H9 (cell line): ENCODE results near the gene OAS3. TPM values are rescaled to one million over a fixed set of nuclear protein-coding genes. Genes with fewer than 3 reads are reported as not detected.

ENCODE experiments used
- DNase-seq: peaks from one replicate; pipeline ENCODE4 v3.0.0-alpha.2; 2017
- H2AFZ ChIP-seq: one replicate; pipeline ENCODE4 v1.6.1; 2013; ENCODE audit warnings: mild to moderate bottlenecking, low read length, control low read depth, moderate library complexity
- H2AK5ac ChIP-seq: 2 replicates; pipeline ENCODE4 v1.6.1; 2013; ENCODE audit warnings: low read length, control low read depth, mixed read lengths; ENCODE audit not compliant: insufficient read length
- H2BK120ac ChIP-seq: one replicate; pipeline ENCODE4 v1.6.1; 2013; ENCODE audit warnings: low read depth, mild to moderate bottlenecking, low read length, control low read depth, inconsistent platforms; ENCODE audit not compliant: poor library complexity, severe bottlenecking
- H2BK12ac ChIP-seq: 2 replicates; pipeline ENCODE4 v1.6.1; 2013; ENCODE audit warnings: low read length, control low read depth, mixed read lengths, low read depth; ENCODE audit not compliant: insufficient read length
- H2BK15ac ChIP-seq: 2 replicates; pipeline ENCODE4 v1.6.1; 2013; ENCODE audit warnings: low read depth, low read length, control low read depth
- H2BK20ac ChIP-seq: one replicate; pipeline ENCODE4 v1.6.1; 2013; ENCODE audit warnings: low read depth, mild to moderate bottlenecking, low read length, control low read depth, inconsistent platforms; ENCODE audit not compliant: poor library complexity, severe bottlenecking
- H2BK5ac ChIP-seq: 2 replicates; pipeline ENCODE4 v1.6.1; 2013; ENCODE audit warnings: low read length, control low read depth, mixed read lengths; ENCODE audit not compliant: insufficient read length
- H3K14ac ChIP-seq: 2 replicates; pipeline ENCODE4 v1.6.1; 2013; ENCODE audit warnings: low read length, control low read depth; ENCODE audit not compliant: insufficient read depth
- H3K18ac ChIP-seq: 2 replicates; pipeline ENCODE4 v1.6.1; 2013; ENCODE audit warnings: low read depth, mild to moderate bottlenecking, mixed read lengths, low read length, control low read depth; ENCODE audit not compliant: insufficient read length
- H3K23ac ChIP-seq: 2 replicates; pipeline ENCODE4 v1.6.1; 2013; ENCODE audit warnings: low read length, control low read depth, mixed read lengths, low read depth; ENCODE audit not compliant: insufficient read length
- H3K23me2 ChIP-seq: 2 replicates; pipeline ENCODE4 v1.6.1; 2013; ENCODE audit warnings: low read depth, mild to moderate bottlenecking, mixed read lengths, low read length, control low read depth; ENCODE audit not compliant: insufficient read length, poor library complexity, severe bottlenecking
- H3K27ac ChIP-seq: 2 replicates; pipeline ENCODE4 v1.5.1; 2013; ENCODE audit warnings: low read length, control low read depth, mixed read lengths, low read depth; ENCODE audit not compliant: insufficient read length
- H3K27me3 ChIP-seq: 2 replicates; pipeline ENCODE4 v1.6.1; 2013; ENCODE audit warnings: low read length, control low read depth, inconsistent platforms; ENCODE audit not compliant: insufficient read depth
- H3K4ac ChIP-seq: 2 replicates; pipeline ENCODE4 v1.6.1; 2013; ENCODE audit warnings: low read depth, mild to moderate bottlenecking, control low read depth, inconsistent platforms, low read length, moderate library complexity
- H3K4me1 ChIP-seq: 2 replicates; pipeline ENCODE4 v1.6.1; 2013; ENCODE audit warnings: low read length, control low read depth, inconsistent platforms; ENCODE audit not compliant: insufficient read depth
- H3K4me2 ChIP-seq: 2 replicates; pipeline ENCODE4 v1.6.1; 2013; ENCODE audit warnings: low read length, control low read depth, mixed read lengths; ENCODE audit not compliant: insufficient read length, insufficient read depth
- H3K56ac ChIP-seq: 2 replicates; pipeline ENCODE4 v1.6.1; 2013; ENCODE audit warnings: low read depth, mild to moderate bottlenecking, mixed read lengths, low read length, control low read depth; ENCODE audit not compliant: insufficient read length
- H3K79me1 ChIP-seq: 2 replicates; pipeline ENCODE4 v1.6.1; 2013; ENCODE audit warnings: low read depth, mild to moderate bottlenecking, moderate library complexity, low read length, control low read depth, inconsistent platforms; ENCODE audit not compliant: insufficient read depth, poor library complexity, severe bottlenecking
- H3K79me2 ChIP-seq: 2 replicates; pipeline ENCODE4 v1.6.1; 2013; ENCODE audit warnings: low read length, control low read depth, inconsistent platforms; ENCODE audit not compliant: insufficient read depth
- H3K9ac ChIP-seq: 2 replicates; pipeline ENCODE4 v1.6.1; 2013; ENCODE audit warnings: low read length, control low read depth, mixed read lengths; ENCODE audit not compliant: insufficient read length; ENCODE audit errors: extremely low read depth
- H3K9me3 ChIP-seq: one replicate; pipeline ENCODE4 v1.6.1; 2013; ENCODE audit warnings: low read depth, low read length, inconsistent platforms; ENCODE audit not compliant: control insufficient read depth
- H3T11ph ChIP-seq: one replicate; pipeline ENCODE4 v1.6.1; 2013; ENCODE audit warnings: mild to moderate bottlenecking, low read length, control low read depth, inconsistent platforms
- H4K20me1 ChIP-seq: one replicate; pipeline ENCODE4 v1.6.1; 2013; ENCODE audit not compliant: control insufficient read depth, insufficient read length, insufficient read depth
- H4K5ac ChIP-seq: 2 replicates; pipeline ENCODE4 v1.6.1; 2013; ENCODE audit warnings: low read depth, mild to moderate bottlenecking, mixed read lengths, low read length, control low read depth; ENCODE audit not compliant: insufficient read length
- H4K8ac ChIP-seq: replicated peaks from 2 replicates; pipeline ENCODE4 v1.6.1; 2013; ENCODE audit warnings: low read length, control low read depth, mixed read lengths, low read depth; ENCODE audit not compliant: insufficient read length
- H4K91ac ChIP-seq: 2 replicates; pipeline ENCODE4 v1.6.1; 2013; ENCODE audit warnings: low read depth, mild to moderate bottlenecking, moderate library complexity, mixed read lengths, low read length, control low read depth; ENCODE audit not compliant: insufficient read length
- H3K27ac Mint-ChIP-seq, 3 experiments: 2 replicates in 2 of 3; 3 replicates in 1 of 3; pipeline ENCODE4 v1.8.0; 2020 to 2021; ENCODE audit warnings: mixed read lengths in 3 of 3, mild to moderate bottlenecking in 1 of 3, moderate library complexity in 1 of 3
- H3K27me3 Mint-ChIP-seq: 2 replicates; pipeline ENCODE4 v1.8.0; 2021; ENCODE audit warnings: low read depth, mild to moderate bottlenecking, moderate library complexity, mixed read lengths
- H3K36me3 Mint-ChIP-seq, 3 experiments: 2 replicates in 2 of 3; 3 replicates in 1 of 3; pipeline ENCODE4 v1.8.0; 2020 to 2021; ENCODE audit warnings: low read depth in 3 of 3, mixed read lengths in 3 of 3; ENCODE audit not compliant: insufficient read depth in 1 of 3
- H3K4me1 Mint-ChIP-seq, 2 experiments: 2 replicates each; pipeline ENCODE4 v1.8.0; 2020; ENCODE audit warnings: mixed read lengths in 2 of 2
- H3K4me3 Mint-ChIP-seq, 2 experiments: 2 replicates in 1 of 2; 3 replicates in 1 of 2; pipeline ENCODE4 v1.8.0; 2020 to 2021; ENCODE audit warnings: mild to moderate bottlenecking in 2 of 2, mixed read lengths in 2 of 2, moderate library complexity in 1 of 2
- H3K9me3 Mint-ChIP-seq, 2 experiments: 2 replicates in 1 of 2; 3 replicates in 1 of 2; pipeline ENCODE4 v1.8.0; 2020; ENCODE audit warnings: mild to moderate bottlenecking in 2 of 2, mixed read lengths in 2 of 2, moderate library complexity in 1 of 2
- CTCF ChIP-seq: fragments of 200-600 bp; sonication (generic); conservative IDR thresholded peaks from 3 replicates; pipeline ENCODE4 v1.8.0; 2021; ENCODE audit warnings: antibody characterized with exemption, mild to moderate bottlenecking
- WGBS: extraction: QIAGEN DNeasy Blood & Tissue Kit; methylation state at CpG from one replicate; pipeline ENCODE4 v1.1.7; 2013; ENCODE audit warnings: missing lambda C conversion rate, low lambda C conversion rate, mixed read lengths; ENCODE audit not compliant: insufficient read length; ENCODE audit errors: extremely low coverage; 5-methylcytosine and 5-hydroxymethylcytosine counted together
- total RNA-seq: library from RNA; stranded (reverse); gene quantifications from 2 replicates; pipeline ENCODE4 v1.2.1, GENCODE V29; 2021

The OAS3 gene
- total RNA-seq, 1 experiment from 2014 or later = 0.81 TPM

- no peak overlapping the region for H2BK120ac ChIP-seq
- no CpG with 5 or more reads among the region's 1 CpG for WGBS
- no peak overlapping the region for H3K27ac ChIP-seq
- no peak overlapping the region for H3K18ac ChIP-seq
- no peaks in the 10 kb centered on the region for H3K27me3 ChIP-seq
- H3K9me3 ChIP-seq = no peaks in the 10 kb centered on the region
- peaks cover 4% of the 10 kb centered on the region in 2 experiments; a peak in 2 of 4 replicates for H3K4me1 Mint-ChIP-seq
- H3K4me3 Mint-ChIP-seq = no peak overlapping the region
- no peaks in the 10 kb centered on the region; the same call in 1 of the 2 replicates for H3K27me3 Mint-ChIP-seq
- no peaks in the 10 kb centered on the region for H3K79me1 ChIP-seq
- H3K4ac ChIP-seq = no peak overlapping the region
- no peak for TF ChIP-seq CTCF
- no peak overlapping the region for H2BK20ac ChIP-seq
- H3K23me2 ChIP-seq = no peaks in the 10 kb centered on the region
- no peak overlapping the region for H3T11ph ChIP-seq
- H4K8ac ChIP-seq = no peak overlapping the region
- no peak overlapping the region for H2AK5ac ChIP-seq
- no peaks in the 10 kb centered on the region for H3K36me3 Mint-ChIP-seq
- no peaks in the 10 kb centered on the region for H3K4me1 ChIP-seq
- no peak overlapping the region for H3K27ac Mint-ChIP-seq
- no peak overlapping the region for H2BK5ac ChIP-seq
- H3K14ac ChIP-seq = no peak overlapping the region
- H2AFZ ChIP-seq = no peak overlapping the region
- H3K9ac ChIP-seq = no peak overlapping the region
- no peak overlapping the region for H3K23ac ChIP-seq
- no peaks in the 10 kb centered on the region for H4K20me1 ChIP-seq
- H2BK12ac ChIP-seq = no peak overlapping the region
- H4K91ac ChIP-seq = no peak overlapping the region
- DNase-seq = no peak
- no peak overlapping the region for H3K4me2 ChIP-seq
- no peaks in the 10 kb centered on the region for H3K9me3 Mint-ChIP-seq
- H2BK15ac ChIP-seq = no peak overlapping the region
- H3K56ac ChIP-seq = no peak overlapping the region
- H4K5ac ChIP-seq = no peak overlapping the region
- no peaks in the 10 kb centered on the region for H3K79me2 ChIP-seq
Observed at GRCh38 chr12:112947314-112947713, 9.0 kb downstream of the OAS3 start.
